Measurements from ENCODE around the gene POLR1F. TPM values are rescaled to one million over a fixed set of nuclear protein-coding genes. Genes with fewer than 3 reads are reported as not detected.

Gene POLR1F
- total RNA-seq, 3 donors from 2014 or later: 5.8 to 13.3 (median 7.7) TPM

DNA sequence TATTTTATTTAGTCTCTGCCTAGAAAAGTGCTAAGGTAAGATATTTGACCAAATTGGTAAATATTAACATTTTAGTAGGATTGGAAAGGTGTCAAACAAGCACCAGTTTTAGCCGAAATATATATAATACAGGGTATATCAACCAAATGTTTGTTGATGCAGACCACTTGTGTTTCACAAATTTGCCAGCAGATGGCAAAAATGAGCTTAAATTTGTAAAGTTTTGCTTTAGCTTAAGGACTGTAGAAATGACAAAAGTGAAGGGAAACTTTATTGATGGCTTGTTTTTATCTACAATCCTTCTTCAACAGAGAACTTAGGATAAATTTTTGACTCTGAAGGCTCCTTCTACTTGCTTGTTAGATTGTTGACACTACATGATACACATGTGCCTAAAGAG is 4.8 kb upstream of the POLR1F start:
- no peak for ATAC-seq
- intact Hi-C loops (cut with DNase I, micrococcal nuclease): loop anchor here (10.0 kb wide), 1 partner anchor 881 kb away; no protein-coding TSS in a partner anchor

DNA sequence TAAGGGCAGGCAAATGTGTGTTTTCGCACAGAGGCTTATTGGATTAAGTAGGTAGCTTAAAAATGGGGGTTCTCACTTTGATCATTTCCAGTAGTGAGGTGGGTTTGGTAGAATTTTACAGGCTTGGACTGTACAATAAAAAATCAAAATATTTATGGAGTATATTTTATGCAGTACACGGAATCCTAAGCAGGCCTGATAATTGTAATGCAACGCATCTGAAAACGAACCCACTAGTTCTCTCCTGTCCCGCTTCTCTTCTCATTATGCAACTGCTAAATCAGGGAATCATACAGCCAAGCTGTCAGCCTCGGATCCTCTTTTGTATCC is 377 bp upstream of the POLR1F start:
- H3K36me3 ChIP-seq (ENCODE audit: low read depth): no peaks in the 10 kb centered on the region
- intact Hi-C loops (cut with DNase I, micrococcal nuclease): no loop called here
- ATAC-seq (no peak), DNase-seq (no peak)
- H3K9me3 ChIP-seq: no peaks in the 10 kb centered on the region
- TF ChIP-seq, protein P1, sequence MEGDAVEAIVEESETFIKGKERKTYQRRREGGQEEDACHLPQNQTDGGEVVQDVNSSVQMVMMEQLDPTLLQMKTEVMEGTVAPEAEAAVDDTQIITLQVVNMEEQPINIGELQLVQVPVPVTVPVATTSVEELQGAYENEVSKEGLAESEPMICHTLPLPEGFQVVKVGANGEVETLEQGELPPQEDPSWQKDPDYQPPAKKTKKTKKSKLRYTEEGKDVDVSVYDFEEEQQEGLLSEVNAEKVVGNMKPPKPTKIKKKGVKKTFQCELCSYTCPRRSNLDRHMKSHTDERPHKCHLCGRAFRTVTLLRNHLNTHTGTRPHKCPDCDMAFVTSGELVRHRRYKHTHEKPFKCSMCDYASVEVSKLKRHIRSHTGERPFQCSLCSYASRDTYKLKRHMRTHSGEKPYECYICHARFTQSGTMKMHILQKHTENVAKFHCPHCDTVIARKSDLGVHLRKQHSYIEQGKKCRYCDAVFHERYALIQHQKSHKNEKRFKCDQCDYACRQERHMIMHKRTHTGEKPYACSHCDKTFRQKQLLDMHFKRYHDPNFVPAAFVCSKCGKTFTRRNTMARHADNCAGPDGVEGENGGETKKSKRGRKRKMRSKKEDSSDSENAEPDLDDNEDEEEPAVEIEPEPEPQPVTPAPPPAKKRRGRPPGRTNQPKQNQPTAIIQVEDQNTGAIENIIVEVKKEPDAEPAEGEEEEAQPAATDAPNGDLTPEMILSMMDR (IDR thresholded peaks at IDR 0.05): no peak
- peaks cover 10% of the 10 kb centered on the region for H3K4me1 ChIP-seq (ENCODE audit: low read depth)
- H3K4me3 ChIP-seq: no peak overlapping the region

More for the DNA sequence above, 4.8 kb upstream of the POLR1F start:
- TF ChIP-seq, protein P1 (IDR thresholded peaks at IDR 0.05): no peak
- Histone ChIP-seq H3K4me3 (no peak overlapping the region), H3K36me3 (ENCODE audit: low read depth) (no peaks in the 10 kb centered on the region), H3K9me3 (no peaks in the 10 kb centered on the region), H3K4me1 (ENCODE audit: low read depth) (no peaks in the 10 kb centered on the region)
- peak in 1 of 3 donors; percentile 63 for DNase-seq

DNA sequence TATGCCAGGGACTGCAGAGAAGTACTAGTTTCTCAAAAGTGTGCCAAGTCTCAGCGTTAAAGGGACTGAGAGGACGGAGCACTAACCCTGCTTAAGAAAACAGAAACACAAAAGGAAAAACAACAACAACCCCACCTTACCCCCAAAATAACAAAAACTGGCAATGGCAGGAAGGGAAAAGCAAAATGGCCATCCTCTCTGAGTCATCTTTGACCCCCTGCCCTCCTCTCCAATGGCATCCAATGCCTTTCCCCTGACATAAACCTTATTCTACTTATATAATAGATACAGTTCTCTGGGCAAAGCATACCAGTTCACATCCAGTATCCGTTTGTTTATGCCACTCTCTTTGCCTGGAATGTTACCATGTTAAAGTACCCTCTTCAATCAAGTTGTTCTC is 1.6 kb downstream of the POLR1F start:
- Histone ChIP-seq H3K4me3 (no peak overlapping the region), H3K9me3 (no peaks in the 10 kb centered on the region), H3K4me1 (ENCODE audit: low read depth) (peaks cover 10% of the 10 kb centered on the region), H3K36me3 (ENCODE audit: low read depth) (no peaks in the 10 kb centered on the region)
- DNase-seq (no peak), ATAC-seq (no peak)
- intact Hi-C loops (cut with DNase I, micrococcal nuclease): no loop called here
- TF ChIP-seq, protein P1 (IDR thresholded peaks at IDR 0.05): no peak

DNA sequence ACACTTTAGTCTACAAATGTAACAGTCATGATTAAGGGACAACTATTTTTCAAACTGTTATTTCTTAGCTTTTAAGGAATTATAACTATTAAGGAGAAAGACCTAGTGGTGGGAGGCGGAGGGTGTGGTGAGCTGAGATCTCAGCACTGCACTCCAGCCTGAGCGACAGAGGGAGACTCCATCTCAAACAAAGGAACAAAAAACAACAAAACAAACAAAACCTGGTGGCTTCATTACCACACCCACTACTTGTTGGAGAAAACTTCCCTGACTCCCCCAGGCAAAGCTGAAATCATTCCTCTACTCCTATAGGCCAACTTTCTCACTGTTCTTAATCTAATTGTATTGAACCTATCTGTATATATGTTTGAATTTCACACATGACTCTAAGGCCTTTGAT is 3.2 kb downstream of the POLR1F start:
- intact Hi-C loops (cut with DNase I, micrococcal nuclease): no loop called here
- Histone ChIP-seq H3K4me1 (ENCODE audit: low read depth) (peaks cover 10% of the 10 kb centered on the region), H3K9me3 (no peaks in the 10 kb centered on the region), H3K36me3 (ENCODE audit: low read depth) (no peaks in the 10 kb centered on the region), H3K4me3 (no peak overlapping the region)
- no peak for DNase-seq
- TF ChIP-seq, protein P1 (IDR thresholded peaks at IDR 0.05): no peak
- ATAC-seq: no peak

DNA sequence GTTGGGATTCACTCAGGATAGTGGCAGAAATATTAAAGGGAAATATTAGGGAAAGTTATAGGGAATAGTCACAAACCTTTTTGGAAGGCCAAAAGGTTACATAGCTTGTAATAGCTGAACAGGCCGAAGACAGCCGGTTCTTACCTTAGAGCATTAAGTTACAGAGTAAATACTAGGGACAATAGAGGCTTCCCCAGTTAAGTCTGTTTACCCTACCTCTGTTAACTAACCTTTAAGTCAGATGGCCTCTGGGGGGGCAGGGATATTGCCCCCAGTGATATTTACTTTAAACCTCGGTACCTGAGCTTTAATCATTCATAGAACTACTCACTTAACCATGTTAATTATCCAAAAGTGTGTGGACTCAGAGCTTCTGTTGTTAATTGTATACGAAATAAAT is 7.4 kb downstream of the POLR1F start:
- DNase-seq: no peak
- Histone ChIP-seq H3K36me3 (ENCODE audit: low read depth) (no peaks in the 10 kb centered on the region), H3K4me1 (ENCODE audit: low read depth) (no peaks in the 10 kb centered on the region), H3K4me3 (no peak overlapping the region), H3K9me3 (no peaks in the 10 kb centered on the region)
- intact Hi-C loops (cut with DNase I, micrococcal nuclease): no loop called here
- ATAC-seq: no peak
- TF ChIP-seq, protein P1 (IDR thresholded peaks at IDR 0.05): no peak

DNA sequence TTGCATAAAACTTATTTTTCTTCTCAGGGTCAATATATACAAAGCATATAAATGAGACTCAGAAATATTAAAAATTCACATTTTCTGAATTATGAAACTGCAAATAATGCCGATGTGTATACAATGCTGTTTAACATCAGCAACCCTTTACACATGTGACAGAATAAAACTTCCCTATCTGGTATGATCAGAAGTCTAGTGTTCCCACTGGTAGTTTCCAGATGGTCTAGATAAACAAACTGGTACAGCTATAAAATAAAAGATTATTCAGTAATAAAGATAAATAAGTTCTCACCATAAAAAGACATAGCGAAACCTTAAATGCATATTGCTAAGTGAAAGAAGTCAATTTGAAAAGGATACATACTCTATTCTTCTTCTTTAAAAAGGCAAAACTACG is 7.9 kb downstream of the POLR1F start:
- intact Hi-C loops (cut with DNase I, micrococcal nuclease): no loop called here
- Histone ChIP-seq H3K4me1 (ENCODE audit: low read depth) (no peaks in the 10 kb centered on the region), H3K36me3 (ENCODE audit: low read depth) (no peaks in the 10 kb centered on the region), H3K9me3 (no peaks in the 10 kb centered on the region), H3K4me3 (no peak overlapping the region)
- ATAC-seq (no peak), DNase-seq (no peak)
- TF ChIP-seq, protein P1 (IDR thresholded peaks at IDR 0.05): no peak

All from mucosa of descending colon (tissue), 3 donors.